Measurements from ENCODE around the gene TMEM240.
A peak's percentile ranks its signal among the peaks of the same experiment; 100 is the strongest.

TMEM240 gene

GRCh38 chr1:1540090-1540817, at the start of gene TMEM240:
Gene TMEM240, minus strand, starts transcription at chr1:1540624. Its CDS starts 278 bp downstream, at chr1:1540346.
- peak within 1 kb of the TSS; percentile 29 to 52 (median 40) for H3K4me3 ChIP-seq
- H3K27ac ChIP-seq = peak within 1 kb of the TSS in 16 of 21 experiments; percentile 29 to 80 (median 68)

- Histone ChIP-seq H3K27ac (no peak overlapping the region), H3K4me3 (no peak overlapping the region)
These were observed 43.1 kb upstream of the TMEM240 start for GRCh38 chr1:1583347-1584010.

GRCh38 chr1:1582585-1583346, 42.3 kb upstream of the TMEM240 start:
- no peak overlapping the region for H3K4me3 ChIP-seq
- H3K27ac ChIP-seq = no peak overlapping the region

GRCh38 chr1:1578371-1578940, 38.0 kb upstream of the TMEM240 start:
- no peak overlapping the region for H3K27ac ChIP-seq
- H3K4me3 ChIP-seq = no peak overlapping the region

- no peak overlapping the region for H3K27ac ChIP-seq
These were observed 37.1 kb upstream of the TMEM240 start for GRCh38 chr1:1577367-1578011.

GRCh38 chr1:1574721-1575537, 34.5 kb upstream of the TMEM240 start, which contains the start of gene SSU72:
Gene SSU72, minus strand, starts transcription at chr1:1574863. Its CDS starts 306 bp downstream, at chr1:1574557.
- peak within 1 kb of the TSS; percentile 85 to 100 (median 100) for H3K4me3 ChIP-seq

More at GRCh38 chr1:1577367-1578011, 37.1 kb upstream of the TMEM240 start:
- H3K4me3 ChIP-seq = no peak overlapping the region

GRCh38 chr1:1573843-1574720, 33.7 kb upstream of the TMEM240 start:
- Histone ChIP-seq H3K27ac (peak overlapping the region; percentile 92 to 100 (median 99)), H3K4me3 (peak overlapping the region; percentile 85 to 100 (median 100))

More at GRCh38 chr1:1574721-1575537, 34.5 kb upstream of the TMEM240 start, which contains the start of gene SSU72:
- H3K27ac ChIP-seq = peak within 1 kb of the TSS; percentile 92 to 100 (median 99)

- Histone ChIP-seq H3K27ac (no peak overlapping the region), H3K4me3 (no peak overlapping the region)
These were observed 28.9 kb upstream of the TMEM240 start for GRCh38 chr1:1569341-1569740.

GRCh38 chr1:1567891-1568291, 27.5 kb upstream of the TMEM240 start:
- no peak overlapping the region for H3K4me3 ChIP-seq

GRCh38 chr1:1567152-1567875, 26.9 kb upstream of the TMEM240 start:
- H3K4me3 ChIP-seq = no peak overlapping the region
- peak overlapping the region in 2 of 21 experiments; percentile 12 to 40 for H3K27ac ChIP-seq

More at GRCh38 chr1:1567891-1568291, 27.5 kb upstream of the TMEM240 start:
- peak overlapping the region in 3 of 21 experiments; percentile 5 to 12 (median 6) for H3K27ac ChIP-seq

GRCh38 chr1:1565340-1565739, 24.9 kb upstream of the TMEM240 start:
- Histone ChIP-seq H3K4me3 (no peak overlapping the region), H3K27ac (no peak overlapping the region)

GRCh38 chr1:1564268-1564667, 23.8 kb upstream of the TMEM240 start:
- no peak overlapping the region for H3K27ac ChIP-seq

GRCh38 chr1:1563688-1564087, 23.3 kb upstream of the TMEM240 start:
- no peak overlapping the region for H3K27ac ChIP-seq
- no peak overlapping the region for H3K4me3 ChIP-seq

More at GRCh38 chr1:1564268-1564667, 23.8 kb upstream of the TMEM240 start:
- H3K4me3 ChIP-seq = no peak overlapping the region

- Histone ChIP-seq H3K27ac (peak overlapping the region in 1 of 21 experiments; percentile 50), H3K4me3 (no peak overlapping the region)
These were observed 22.3 kb upstream of the TMEM240 start for GRCh38 chr1:1562556-1563195.

GRCh38 chr1:1561801-1562470, 21.5 kb upstream of the TMEM240 start:
- H3K27ac ChIP-seq = peak overlapping the region in 3 of 21 experiments; percentile 35 to 59 (median 50)
- no peak overlapping the region for H3K4me3 ChIP-seq

GRCh38 chr1:1560178-1560577, 19.8 kb upstream of the TMEM240 start:
- H3K27ac ChIP-seq = no peak overlapping the region

More at GRCh38 chr1:1560178-1560577, 19.8 kb upstream of the TMEM240 start:
- H3K4me3 ChIP-seq = no peak overlapping the region
